HepG2 (cell line): ENCODE data around the gene PRRT1. TPM values are rescaled to one million over a fixed set of nuclear protein-coding genes. Genes with fewer than 3 reads are reported as not detected.

Experiments used
- AGO1 ChIP-seq: fragments of 200-400 bp; formaldehyde crosslinking; IDR thresholded peaks from 2 replicates; pipeline ENCODE4 v1.6.1; 2017; ENCODE audit warnings: mild to moderate bottlenecking, low read depth, low read length, moderate library complexity; ENCODE audit not compliant: poor library complexity, severe bottlenecking
- ATF1 ChIP-seq: IDR thresholded peaks from 2 replicates; pipeline ENCODE4 v1.6.1; 2016; ENCODE audit warnings: mild to moderate bottlenecking, control low read depth
- ATF7 ChIP-seq, 2 experiments: fragments of 450-650 bp in 1 of 2; sonication (generic) in 1 of 2; formaldehyde crosslinking in 1 of 2; IDR thresholded peaks; 2 replicates each; pipeline versions ENCODE4 v1.4.0 to v1.6.1; 2016 to 2020; ENCODE audit warnings: antibody characterized with exemption in 1 of 2, mild to moderate bottlenecking in 1 of 2, missing genetic modification reagents in 1 of 2
- HNF1B ChIP-seq: sonication (generic); formaldehyde crosslinking; IDR thresholded peaks from 2 replicates; pipeline ENCODE4 v1.5.1; 2020; ENCODE audit warnings: mild to moderate bottlenecking, moderate library complexity, missing genetic modification reagents
- IRF2 ChIP-seq: IDR thresholded peaks from 2 replicates; pipeline ENCODE4 v1.6.1; 2018; ENCODE audit warnings: missing genetic modification reagents, missing compliant biosample characterization
- KIAA2018 ChIP-seq: sonication (generic); formaldehyde crosslinking; IDR thresholded peaks from 2 replicates; pipeline ENCODE4 v1.5.0; 2020; ENCODE audit warnings: mild to moderate bottlenecking, missing genetic modification reagents, borderline replicate concordance
- MLLT10 ChIP-seq: sonication (generic); formaldehyde crosslinking; IDR thresholded peaks from 2 replicates; pipeline ENCODE4 v1.4.0; 2020; ENCODE audit warnings: missing genetic modification reagents
- MYNN ChIP-seq: sonication (generic); formaldehyde crosslinking; IDR thresholded peaks from 2 replicates; pipeline ENCODE4 v1.4.0; 2020; ENCODE audit warnings: mild to moderate bottlenecking, low read depth, missing genetic modification reagents
- NR2F6 ChIP-seq, 2 experiments: IDR thresholded peaks; 2 replicates each; pipeline ENCODE4 v1.6.1; 2016; ENCODE audit warnings: antibody characterized with exemption in 1 of 2, mild to moderate bottlenecking in 1 of 2
- POLR2G ChIP-seq: fragments of 200-400 bp; formaldehyde crosslinking; IDR thresholded peaks from 2 replicates; pipeline ENCODE4 v1.6.1; 2018; ENCODE audit warnings: mild to moderate bottlenecking, low read depth, low read length, moderate library complexity
- SAP130 ChIP-seq: IDR thresholded peaks from 2 replicates; pipeline ENCODE4 v1.6.1; 2016; ENCODE audit warnings: low read depth
- STAT5B ChIP-seq: sonication (generic); formaldehyde crosslinking; IDR thresholded peaks from 2 replicates; pipeline ENCODE4 v1.4.0; 2020; ENCODE audit warnings: missing genetic modification reagents
- TFDP2 ChIP-seq: sonication (generic); formaldehyde crosslinking; IDR thresholded peaks from 2 replicates; pipeline ENCODE4 v1.4.0; 2020; ENCODE audit warnings: missing genetic modification reagents
- ZMYM3 ChIP-seq: sonication (generic); formaldehyde crosslinking; IDR thresholded peaks from 2 replicates; pipeline ENCODE4 v1.5.1; 2020; ENCODE audit warnings: mild to moderate bottlenecking, missing genetic modification reagents
- ZNF605 ChIP-seq: sonication (generic); formaldehyde crosslinking; IDR thresholded peaks from 2 replicates; pipeline ENCODE4 v1.8.0; 2022; ENCODE audit warnings: mild to moderate bottlenecking, missing genetic modification reagents
- ZNF691 ChIP-seq: sonication (generic); formaldehyde crosslinking; IDR thresholded peaks from 2 replicates; pipeline ENCODE4 v1.4.0; 2020; ENCODE audit warnings: missing genetic modification reagents, low read depth, mild to moderate bottlenecking, borderline replicate concordance
- ZNF761 ChIP-seq: sonication (generic); formaldehyde crosslinking; conservative IDR thresholded peaks from 2 replicates; pipeline ENCODE4 v1.4.0; 2020; ENCODE audit warnings: mild to moderate bottlenecking, missing genetic modification reagents
- polyA plus RNA-seq, 8 experiments: library from polyadenylated mRNA; depleted of rRNA in 3 of 8; stranded (reverse) in 7 of 8; unstranded in 1 of 8; fragments of >200 nt; fragmentation: Illumina TruSeq in 4 of 8; extraction: Trizol in 4 of 8; gene quantifications; 2 replicates each; pipeline versions ENCODE4 v1.2.1 to v1.2.3, GENCODE V29; 2011 to 2016; ENCODE audit warnings: low read depth in 4 of 8, missing spikeins in 1 of 8, mixed read lengths in 1 of 8; ENCODE audit not compliant: insufficient read depth in 1 of 8
- total RNA-seq, 5 experiments: library from RNA; depleted of rRNA; stranded (reverse); fragments of >200 nt; fragmentation: Illumina TruSeq; extraction: Trizol; gene quantifications; 2 replicates each; pipeline ENCODE4 v1.2.3, GENCODE V29; 2016; ENCODE audit warnings: low read depth in 1 of 5

Gene PRRT1
- total and polyA plus RNA-seq, 2 of the 13 experiments (the other 11 are each of a cell fraction or from before 2014, with no cell fraction given), result 0.64 to 1.4 TPM

- TF ChIP-seq KIAA2018 (CRISPR knock-in tag), result 0 out of 2 replicates have a peak, but pooled peaks have one; percentile 63
- no peak for TF ChIP-seq AGO1
- peak; percentile 78; the same call in 1 of the 2 replicates for TF ChIP-seq ATF1 (CRISPR knock-in tag)
- peak; percentile 46 for TF ChIP-seq HNF1B (CRISPR knock-in tag)
- TF ChIP-seq MYNN (CRISPR knock-in tag), result no peak
- TF ChIP-seq ATF7 (IDR thresholded peaks at IDR 0.05), result no peak
- 0 out of 2 replicates have a peak, but pooled peaks have one; percentile 27 for TF ChIP-seq ATF7 (CRISPR knock-in tag; IDR thresholded peaks at IDR 0.05)
- 0 out of 2 replicates have a peak, but pooled peaks have one; percentile 4 for TF ChIP-seq IRF2 (CRISPR knock-in tag)
- peak; percentile 86 for TF ChIP-seq POLR2G
- TF ChIP-seq SAP130, result 0 out of 2 replicates have a peak, but pooled peaks have one; percentile 6
- TF ChIP-seq ZNF691 (CRISPR knock-in tag), result no peak; the same call in 1 of the 2 replicates
- TF ChIP-seq MLLT10 (CRISPR knock-in tag), result no peak
- TF ChIP-seq STAT5B, result no peak
- 0 out of 2 replicates have a peak, but pooled peaks have one; percentile 56 for TF ChIP-seq ZMYM3 (CRISPR knock-in tag)
- peak; percentile 67; the same call in 1 of the 2 replicates for TF ChIP-seq ZNF605
- peak; percentile 79 for TF ChIP-seq TFDP2
- TF ChIP-seq NR2F6 (IDR thresholded peaks at IDR 0.05), result 0 out of 2 replicates have a peak, but pooled peaks have one; percentile 18
- TF ChIP-seq NR2F6 (CRISPR knock-in tag; IDR thresholded peaks at IDR 0.05), result peak; percentile 51; the same call in 1 of the 2 replicates
- 0 out of 2 replicates have a peak, but pooled peaks have one; percentile 49 for TF ChIP-seq ZNF761 (CRISPR knock-in tag)
Measured at GRCh38 chr6:32177183-32177787, 25.5 kb upstream of the PRRT1 start (continued).
